Umbilical cord (tissue), 2 donors: Measurements from ENCODE around the gene TEX101. TPM values are rescaled to one million over a fixed set of nuclear protein-coding genes. Genes with fewer than 3 reads are reported as not detected.

Source experiments
- DNase-seq: peaks from one replicate; pipeline ENCODE4 v3.0.0-alpha.2; 2015; ENCODE audit warnings: low spot score
- total RNA-seq: library from RNA; depleted of rRNA; stranded (reverse); fragments of >200 nt; gene quantifications from one replicate; pipeline ENCODE4 v1.2.3, GENCODE V29; 2014; ENCODE audit warnings: low replicate concordance; ENCODE audit not compliant: insufficient read depth

The TEX101 gene
- total RNA-seq, 1 donor from 2014 or later: not detected

GRCh38 chr19:43446746-43447489 lies 32.2 kb downstream of the TEX101 start:
- DNase-seq: peak; percentile 83

GRCh38 chr19:43447655-43448054 lies 33.0 kb downstream of the TEX101 start:
- DNase-seq: no peak

GRCh38 chr19:43450545-43450997 lies 35.9 kb downstream of the TEX101 start:
- DNase-seq: no peak

- no peak for DNase-seq
These were observed 37.9 kb downstream of the TEX101 start for GRCh38 chr19:43452582-43452981.

GRCh38 chr19:43454031-43454430 lies 39.3 kb downstream of the TEX101 start:
- DNase-seq: no peak

- DNase-seq: peak; percentile 24
These were observed 40.8 kb downstream of the TEX101 start for GRCh38 chr19:43455321-43456113.

GRCh38 chr19:43457809-43458208 lies 43.1 kb downstream of the TEX101 start:
- DNase-seq: no peak

- DNase-seq: no peak
These were observed 45.8 kb downstream of the TEX101 start for GRCh38 chr19:43460362-43461016.

GRCh38 chr19:43461303-43461702 lies 46.6 kb downstream of the TEX101 start:
- DNase-seq: no peak

GRCh38 chr19:43462383-43462782 lies 47.7 kb downstream of the TEX101 start:
- DNase-seq: no peak

GRCh38 chr19:43462785-43463380 lies 48.2 kb downstream of the TEX101 start:
- DNase-seq: no peak

GRCh38 chr19:43463381-43464133 lies 48.9 kb downstream of the TEX101 start:
- DNase-seq: peak; percentile 94

GRCh38 chr19:43464134-43464775 lies 49.6 kb downstream of the TEX101 start:
- no peak for DNase-seq

- DNase-seq: peak; percentile 51
These were observed 50.9 kb downstream of the TEX101 start, which contains the start of gene LYPD3 for GRCh38 chr19:43465468-43466120. Gene LYPD3 (minus strand): TSS chr19:43465608. CDS start chr19:43465571, 37 bp downstream.

GRCh38 chr19:43466793-43467192 lies 52.1 kb downstream of the TEX101 start:
- DNase-seq: no peak

GRCh38 chr19:43467276-43467675 lies 52.6 kb downstream of the TEX101 start:
- DNase-seq: peak; percentile 19

- DNase-seq: no peak
These were observed 53.0 kb downstream of the TEX101 start for GRCh38 chr19:43467730-43468129.
